ENCODE measurements around the gene FGF18. TPM values are rescaled to one million over a fixed set of nuclear protein-coding genes. Genes with fewer than 3 reads are reported as not detected.

FGF18 gene
- total RNA-seq, 2 experiments from 2014 or later: 0.31 to 0.33 TPM

DNA sequence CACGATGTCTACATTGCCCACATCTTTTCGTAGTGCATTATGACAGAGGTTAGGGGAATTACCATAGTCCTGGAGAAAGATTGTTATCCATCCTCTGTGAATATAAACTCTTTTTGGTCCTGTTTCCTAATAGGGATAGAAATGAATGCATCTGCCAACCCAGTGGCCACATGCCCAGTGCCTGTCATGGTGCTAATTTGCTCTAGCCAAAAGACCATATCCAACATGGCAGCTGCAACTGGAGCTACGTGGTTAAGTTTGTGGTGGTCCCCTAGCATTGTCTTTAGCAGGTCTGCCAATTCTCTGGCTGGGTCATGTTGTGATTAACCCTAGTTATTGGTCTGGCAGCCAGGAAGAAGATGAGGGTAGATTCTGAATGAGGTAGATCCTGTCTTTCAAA is 87.5 kb downstream of the FGF18 start:
- ATAC-seq (ENCODE audit: poor library complexity): no peak
- no peaks in the 10 kb centered on the region for H3K36me3 Mint-ChIP-seq (ENCODE audit: low read depth)
- no peaks in the 10 kb centered on the region for H3K27me3 ChIP-seq (ENCODE audit: control insufficient read depth in 1 of 2, insufficient read depth in 2 of 2, low read length in 2 of 2)

More for the DNA sequence above, 87.5 kb downstream of the FGF18 start:
- no peaks in the 10 kb centered on the region for H3K9me3 ChIP-seq (ENCODE audit: control insufficient read depth in 1 of 2, insufficient read depth in 1 of 2, low read length in 2 of 2)
- no peak overlapping the region for H3K4me3 ChIP-seq (ENCODE audit: low read length)
- ChIA-PET POLR2A (no interaction called here), CTCF (no interaction called here)
- Mint-ChIP-seq H3K9me3 (no peaks in the 10 kb centered on the region), H3K4me3 (no peak overlapping the region), H3K27me3 (peaks cover 9% of the 10 kb centered on the region), H3K4me1 (ENCODE audit: low read depth) (no peaks in the 10 kb centered on the region), H3K27ac (no peak overlapping the region)
- TF ChIP-seq, protein P1, sequence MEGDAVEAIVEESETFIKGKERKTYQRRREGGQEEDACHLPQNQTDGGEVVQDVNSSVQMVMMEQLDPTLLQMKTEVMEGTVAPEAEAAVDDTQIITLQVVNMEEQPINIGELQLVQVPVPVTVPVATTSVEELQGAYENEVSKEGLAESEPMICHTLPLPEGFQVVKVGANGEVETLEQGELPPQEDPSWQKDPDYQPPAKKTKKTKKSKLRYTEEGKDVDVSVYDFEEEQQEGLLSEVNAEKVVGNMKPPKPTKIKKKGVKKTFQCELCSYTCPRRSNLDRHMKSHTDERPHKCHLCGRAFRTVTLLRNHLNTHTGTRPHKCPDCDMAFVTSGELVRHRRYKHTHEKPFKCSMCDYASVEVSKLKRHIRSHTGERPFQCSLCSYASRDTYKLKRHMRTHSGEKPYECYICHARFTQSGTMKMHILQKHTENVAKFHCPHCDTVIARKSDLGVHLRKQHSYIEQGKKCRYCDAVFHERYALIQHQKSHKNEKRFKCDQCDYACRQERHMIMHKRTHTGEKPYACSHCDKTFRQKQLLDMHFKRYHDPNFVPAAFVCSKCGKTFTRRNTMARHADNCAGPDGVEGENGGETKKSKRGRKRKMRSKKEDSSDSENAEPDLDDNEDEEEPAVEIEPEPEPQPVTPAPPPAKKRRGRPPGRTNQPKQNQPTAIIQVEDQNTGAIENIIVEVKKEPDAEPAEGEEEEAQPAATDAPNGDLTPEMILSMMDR (IDR thresholded peaks at IDR 0.05): no peak
- H3K36me3 ChIP-seq (ENCODE audit: insufficient read depth, low read length): no peaks in the 10 kb centered on the region
- no peaks in the 10 kb centered on the region for H3K4me1 ChIP-seq (ENCODE audit: insufficient read depth, low read length)
- DNase-seq: no peak
- H3K27ac ChIP-seq (ENCODE audit: low read depth in 1 of 2, low read length in 2 of 2): no peak overlapping the region
- intact Hi-C loops (cut with DNase I, micrococcal nuclease): no loop called here

Small RNA genes lying within 50 kb of the gene (microRNA-seq; reads per million reads assigned to microRNA genes)
- 2.6 reads per million, percentile 12 among the genes with 10 or more reads in this experiment for gene MIR3912 (ENCODE audit: borderline microRNAs expressed, borderline replicate concordance)

Other genes with a start within 250 kb of the FGF18 start
- not detected for gene TLX3, start 110.4 kb upstream of the FGF18 start, total RNA-seq
- gene NPM1, start 31.8 kb upstream of the FGF18 start, total RNA-seq: 1,000 to 10,000 TPM; 1,243 to 1,379 TPM